ENCODE measurements around the gene JTB.

The JTB gene

DNA sequence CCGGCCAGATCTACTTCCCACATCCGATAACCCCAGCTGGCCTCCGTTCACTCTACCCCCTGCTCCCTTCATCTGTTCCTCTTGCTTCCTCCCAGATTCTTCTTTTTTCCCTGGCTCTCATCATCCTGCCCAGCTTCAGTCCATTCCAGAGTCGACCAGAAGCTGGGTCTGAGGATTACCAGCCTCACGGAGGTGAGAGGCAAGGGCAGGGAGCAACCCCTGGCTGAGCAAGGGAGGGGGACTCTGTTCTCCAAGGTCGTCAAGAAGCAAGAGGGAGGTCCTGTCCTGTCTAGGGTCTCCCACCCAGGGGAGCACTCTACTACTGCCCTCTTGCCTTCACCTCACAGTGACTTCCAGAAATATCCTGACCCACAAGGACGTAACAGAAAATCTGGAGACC is 3.9 kb downstream of the JTB start:
- H3K4me3 ChIP-seq (ENCODE audit: low read depth, low read length): no peak overlapping the region
- TF ChIP-seq, protein P1, sequence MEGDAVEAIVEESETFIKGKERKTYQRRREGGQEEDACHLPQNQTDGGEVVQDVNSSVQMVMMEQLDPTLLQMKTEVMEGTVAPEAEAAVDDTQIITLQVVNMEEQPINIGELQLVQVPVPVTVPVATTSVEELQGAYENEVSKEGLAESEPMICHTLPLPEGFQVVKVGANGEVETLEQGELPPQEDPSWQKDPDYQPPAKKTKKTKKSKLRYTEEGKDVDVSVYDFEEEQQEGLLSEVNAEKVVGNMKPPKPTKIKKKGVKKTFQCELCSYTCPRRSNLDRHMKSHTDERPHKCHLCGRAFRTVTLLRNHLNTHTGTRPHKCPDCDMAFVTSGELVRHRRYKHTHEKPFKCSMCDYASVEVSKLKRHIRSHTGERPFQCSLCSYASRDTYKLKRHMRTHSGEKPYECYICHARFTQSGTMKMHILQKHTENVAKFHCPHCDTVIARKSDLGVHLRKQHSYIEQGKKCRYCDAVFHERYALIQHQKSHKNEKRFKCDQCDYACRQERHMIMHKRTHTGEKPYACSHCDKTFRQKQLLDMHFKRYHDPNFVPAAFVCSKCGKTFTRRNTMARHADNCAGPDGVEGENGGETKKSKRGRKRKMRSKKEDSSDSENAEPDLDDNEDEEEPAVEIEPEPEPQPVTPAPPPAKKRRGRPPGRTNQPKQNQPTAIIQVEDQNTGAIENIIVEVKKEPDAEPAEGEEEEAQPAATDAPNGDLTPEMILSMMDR (IDR thresholded peaks at IDR 0.05; ENCODE audit: low read depth, low read length): no peak

DNA sequence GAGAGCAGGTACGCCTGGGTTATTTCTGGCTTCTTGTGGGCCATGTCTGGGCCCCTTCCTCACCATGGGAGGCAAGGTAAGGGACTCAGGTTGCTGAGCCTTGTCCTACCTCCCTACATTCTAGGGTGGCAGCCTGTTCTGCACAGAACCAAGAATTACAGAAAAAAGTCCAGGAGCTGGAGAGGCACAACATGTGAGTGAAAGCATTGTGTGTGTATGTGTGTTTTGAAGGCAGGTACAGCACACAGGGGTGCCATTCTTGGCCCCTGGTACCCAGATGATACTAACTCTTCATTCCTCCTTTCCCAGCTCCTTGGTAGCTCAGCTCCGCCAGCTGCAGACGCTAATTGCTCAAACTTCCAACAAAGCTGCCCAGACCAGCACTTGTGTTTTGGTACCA is 4.4 kb downstream of the JTB start:
- H3K4me3 ChIP-seq (ENCODE audit: low read depth, low read length): no peak overlapping the region
- TF ChIP-seq, protein P1 (IDR thresholded peaks at IDR 0.05; ENCODE audit: low read depth, low read length): no peak

DNA sequence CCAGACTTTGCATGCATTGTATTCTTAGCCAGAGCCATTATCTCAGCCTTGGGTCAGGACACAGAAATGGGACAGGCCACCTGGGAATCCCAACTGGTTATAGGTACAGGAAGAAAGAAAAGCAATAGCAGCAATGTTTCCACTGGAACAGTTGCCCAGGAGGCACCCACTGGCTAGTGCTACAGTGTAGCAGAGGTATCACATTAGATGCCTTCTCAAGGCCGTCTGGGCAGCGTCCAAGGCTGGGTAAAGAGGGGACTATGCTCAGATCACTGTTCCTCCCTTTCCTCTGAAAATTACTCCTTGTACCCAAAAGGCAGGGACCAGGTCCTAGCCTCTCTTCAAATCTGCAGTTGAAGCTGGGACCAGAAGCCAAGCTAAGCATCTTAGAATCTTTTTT is 7.1 kb downstream of the JTB start:
- H3K4me3 ChIP-seq (ENCODE audit: low read depth, low read length): no peak overlapping the region
- TF ChIP-seq, protein P1 (IDR thresholded peaks at IDR 0.05; ENCODE audit: low read depth, low read length): no peak

DNA sequence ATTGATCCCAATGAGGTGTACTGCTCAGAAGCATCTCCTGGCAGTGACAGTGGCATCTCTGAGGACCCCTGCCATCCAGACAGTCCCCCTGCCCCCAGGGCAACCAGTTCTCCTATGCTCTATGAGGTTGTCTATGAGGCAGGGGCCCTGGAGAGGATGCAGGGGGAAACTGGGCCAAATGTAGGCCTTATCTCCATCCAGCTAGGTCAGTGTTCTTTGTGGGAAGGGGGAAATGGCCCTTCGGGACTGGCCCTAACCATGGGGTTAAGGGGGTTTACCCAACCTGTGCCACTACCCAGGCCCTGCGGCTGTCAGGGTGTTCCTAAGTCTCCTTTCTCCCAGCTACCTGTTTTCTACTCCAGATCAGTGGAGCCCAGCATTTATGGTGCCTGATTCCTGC is 8.5 kb downstream of the JTB start:
- TF ChIP-seq, protein P1 (IDR thresholded peaks at IDR 0.05; ENCODE audit: low read depth, low read length): no peak
- H3K4me3 ChIP-seq (ENCODE audit: low read depth, low read length): no peak overlapping the region

DNA sequence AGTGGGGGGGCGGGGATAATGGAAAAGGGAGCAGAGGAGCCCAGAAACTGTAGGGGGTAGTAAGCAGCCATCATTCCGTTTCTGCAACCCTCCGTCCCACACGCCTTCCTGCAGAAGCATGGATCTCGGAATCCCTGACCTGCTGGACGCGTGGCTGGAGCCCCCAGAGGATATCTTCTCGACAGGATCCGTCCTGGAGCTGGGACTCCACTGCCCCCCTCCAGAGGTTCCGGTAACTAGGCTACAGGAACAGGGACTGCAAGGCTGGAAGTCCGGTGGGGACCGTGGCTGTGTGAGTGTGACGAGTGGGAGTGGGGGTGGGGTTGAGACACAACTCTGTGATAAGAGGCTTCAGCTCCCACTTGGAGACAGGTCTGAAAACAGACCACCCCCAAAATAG is 9.1 kb downstream of the JTB start:
- TF ChIP-seq, protein P1 (IDR thresholded peaks at IDR 0.05; ENCODE audit: low read depth, low read length): no peak
- peak overlapping the region; percentile 54 for H3K4me3 ChIP-seq (ENCODE audit: low read depth, low read length)

DNA sequence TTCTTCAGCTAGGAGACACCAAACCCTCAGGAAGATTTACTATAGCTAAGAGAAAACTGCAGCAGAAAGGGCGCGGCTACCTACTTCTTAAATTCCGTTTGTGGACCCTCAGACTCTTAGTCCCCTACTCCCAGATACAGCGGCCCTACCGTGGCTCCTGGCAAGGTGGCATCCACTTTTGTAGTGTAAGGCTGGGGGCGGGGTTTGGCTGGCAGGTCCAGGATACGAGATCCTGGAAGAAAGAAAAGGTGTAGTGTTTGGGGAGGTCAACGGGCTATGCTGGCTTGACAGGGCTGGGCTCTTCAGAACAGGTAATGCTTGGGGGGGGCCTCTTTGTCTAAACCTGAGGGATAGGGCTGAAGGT is 9.5 kb downstream of the JTB start:
- TF ChIP-seq, protein P1 (IDR thresholded peaks at IDR 0.05; ENCODE audit: low read depth, low read length): no peak
- H3K4me3 ChIP-seq (ENCODE audit: low read depth, low read length): peak overlapping the region; percentile 54

DNA sequence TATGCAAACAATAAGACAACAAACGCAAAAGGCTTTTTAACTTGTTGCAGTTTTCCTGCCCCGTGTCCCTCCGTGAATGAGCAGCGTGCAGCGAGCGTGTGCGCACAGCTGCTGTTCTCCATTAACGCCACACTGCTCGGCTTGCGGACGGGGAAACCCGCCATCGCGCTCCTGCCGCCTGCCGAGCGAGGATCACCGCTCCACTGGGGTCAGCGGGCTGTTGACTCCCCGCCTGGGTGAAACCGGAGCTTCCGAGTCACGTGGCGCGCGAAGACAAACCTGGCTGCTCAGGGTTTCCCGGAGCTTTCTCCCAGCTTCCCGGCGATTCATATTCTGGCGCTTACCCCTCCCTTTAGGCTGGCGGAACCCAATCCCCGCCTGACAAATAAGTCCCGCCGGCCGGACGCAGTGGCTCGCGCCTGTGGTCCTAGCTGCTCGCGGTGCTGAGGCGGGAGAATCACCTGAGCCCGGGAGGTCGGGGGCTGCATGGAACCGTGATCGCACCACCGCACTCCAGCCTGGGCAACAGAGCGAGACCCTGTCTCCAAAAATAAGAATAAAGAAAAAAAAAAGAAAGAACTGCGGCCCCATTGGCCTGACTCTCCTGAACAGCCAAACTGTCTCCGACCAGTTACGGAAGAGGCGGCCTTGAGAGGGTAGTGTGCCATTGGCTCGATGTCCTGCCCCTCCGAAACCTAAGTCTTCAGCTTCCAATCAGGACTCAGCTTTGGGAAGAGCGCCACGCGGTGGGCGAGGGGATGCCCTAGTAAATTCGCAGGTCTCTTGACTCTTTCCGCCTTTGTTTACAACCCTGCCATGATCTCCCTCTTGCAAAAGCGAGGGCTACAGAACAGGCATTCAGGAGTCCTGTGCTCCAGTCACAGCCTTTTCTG is 10.1 kb downstream of the JTB start, which contains the start of gene CREB3L4:
Gene CREB3L4 (plus strand): TSS at position 796 of the 893 bp plus-strand sequence. CDS start 624 bp downstream, outside the sequence.
- TF ChIP-seq, protein P1 (IDR thresholded peaks at IDR 0.05; ENCODE audit: low read depth, low read length): peak; percentile 13; the same call in 1 of the 2 replicates
- H3K4me3 ChIP-seq (ENCODE audit: low read depth, low read length): peak within 1 kb of the TSS; percentile 54
